NCI-H1694 (cell line): ENCODE data around the gene ITGA2B.
"Not testable (repeated sequence)": the region's sequence is repeated elsewhere in the genome, so short reads cannot be mapped to it uniquely, and the experiment has no call there.

Source experiments
- DNase-seq: peaks from one replicate; lab custom pipeline; 2025; lab: John Stamatoyannopoulos, UW

ITGA2B gene

DNA sequence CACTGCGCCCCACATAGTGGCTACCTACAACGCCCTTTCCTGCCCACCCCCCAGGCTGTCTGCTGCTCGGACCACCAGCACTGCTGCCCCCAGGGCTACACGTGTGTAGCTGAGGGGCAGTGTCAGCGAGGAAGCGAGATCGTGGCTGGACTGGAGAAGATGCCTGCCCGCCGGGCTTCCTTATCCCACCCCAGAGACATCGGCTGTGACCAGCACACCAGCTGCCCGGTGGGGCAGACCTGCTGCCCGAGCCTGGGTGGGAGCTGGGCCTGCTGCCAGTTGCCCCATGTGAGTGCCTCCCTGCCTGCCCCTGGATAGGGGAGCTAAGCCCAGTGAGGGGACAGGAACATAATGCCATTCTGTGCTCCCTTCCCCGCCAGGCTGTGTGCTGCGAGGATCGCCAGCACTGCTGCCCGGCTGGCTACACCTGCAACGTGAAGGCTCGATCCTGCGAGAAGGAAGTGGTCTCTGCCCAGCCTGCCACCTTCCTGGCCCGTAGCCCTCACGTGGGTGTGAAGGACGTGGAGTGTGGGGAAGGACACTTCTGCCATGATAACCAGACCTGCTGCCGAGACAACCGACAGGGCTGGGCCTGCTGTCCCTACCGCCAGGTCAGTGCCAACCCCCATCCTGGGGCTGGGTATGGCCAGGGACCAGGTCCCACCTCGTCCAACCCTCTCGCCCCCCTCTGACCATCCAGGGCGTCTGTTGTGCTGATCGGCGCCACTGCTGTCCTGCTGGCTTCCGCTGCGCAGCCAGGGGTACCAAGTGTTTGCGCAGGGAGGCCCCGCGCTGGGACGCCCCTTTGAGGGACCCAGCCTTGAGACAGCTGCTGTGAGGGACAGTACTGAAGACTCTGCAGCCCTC, 37.3 kb downstream of the ITGA2B start:
- DNase-seq = no peak

DNA sequence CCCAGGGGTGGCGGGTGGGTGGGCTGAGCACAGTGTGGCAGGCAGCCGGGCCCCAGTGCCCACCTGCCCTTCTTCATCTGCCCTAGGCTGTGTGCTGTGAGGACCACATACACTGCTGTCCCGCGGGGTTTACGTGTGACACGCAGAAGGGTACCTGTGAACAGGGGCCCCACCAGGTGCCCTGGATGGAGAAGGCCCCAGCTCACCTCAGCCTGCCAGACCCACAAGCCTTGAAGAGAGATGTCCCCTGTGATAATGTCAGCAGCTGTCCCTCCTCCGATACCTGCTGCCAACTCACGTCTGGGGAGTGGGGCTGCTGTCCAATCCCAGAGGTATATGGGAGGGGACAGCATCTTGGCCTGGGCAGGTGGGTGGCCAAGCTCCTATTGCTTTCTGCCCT, 38.0 kb downstream of the ITGA2B start:
- no peak for DNase-seq

DNA sequence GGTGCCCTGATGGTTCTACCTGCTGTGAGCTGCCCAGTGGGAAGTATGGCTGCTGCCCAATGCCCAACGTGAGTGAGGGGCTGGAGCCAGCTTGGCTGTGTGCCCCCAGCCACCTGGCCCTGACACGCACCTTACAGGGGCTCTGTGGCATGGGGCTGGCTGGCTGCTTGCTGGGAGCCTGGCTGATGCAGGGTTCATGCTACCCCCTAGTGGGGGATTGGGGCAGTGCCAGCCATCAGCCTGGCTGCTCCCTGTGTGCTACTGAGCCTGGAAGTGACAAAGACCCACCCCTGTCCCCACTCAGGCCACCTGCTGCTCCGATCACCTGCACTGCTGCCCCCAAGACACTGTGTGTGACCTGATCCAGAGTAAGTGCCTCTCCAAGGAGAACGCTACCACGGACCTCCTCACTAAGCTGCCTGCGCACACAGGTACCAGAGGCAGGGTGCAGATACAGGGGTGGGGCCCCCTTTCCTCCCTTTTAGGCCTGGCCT, 38.7 kb downstream of the ITGA2B start:
- DNase-seq = peak; percentile 76

DNA sequence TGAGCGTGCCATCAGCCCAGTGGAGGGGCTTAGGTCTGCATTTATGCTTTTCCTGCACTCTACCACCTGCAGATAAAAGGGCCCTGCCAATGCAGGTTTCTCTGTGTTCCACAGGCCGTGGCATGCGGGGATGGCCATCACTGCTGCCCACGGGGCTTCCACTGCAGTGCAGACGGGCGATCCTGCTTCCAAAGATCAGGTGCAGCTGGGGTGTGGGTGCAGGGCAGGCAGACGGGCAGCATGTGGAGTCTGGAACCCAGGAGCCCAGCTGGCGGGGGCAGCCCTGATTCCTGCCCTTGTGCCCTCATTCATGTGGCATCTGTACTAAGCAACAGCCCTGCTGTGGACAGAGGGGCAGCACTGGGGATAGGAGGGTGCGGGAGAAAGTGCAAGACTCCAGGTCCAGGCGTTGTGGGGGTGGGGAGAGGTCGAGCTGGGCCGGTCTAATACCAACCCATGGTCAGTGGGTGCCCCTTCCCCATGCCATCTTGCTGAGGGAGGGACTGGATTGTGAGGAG, 39.8 kb downstream of the ITGA2B start:
- DNase-seq = no peak

DNA sequence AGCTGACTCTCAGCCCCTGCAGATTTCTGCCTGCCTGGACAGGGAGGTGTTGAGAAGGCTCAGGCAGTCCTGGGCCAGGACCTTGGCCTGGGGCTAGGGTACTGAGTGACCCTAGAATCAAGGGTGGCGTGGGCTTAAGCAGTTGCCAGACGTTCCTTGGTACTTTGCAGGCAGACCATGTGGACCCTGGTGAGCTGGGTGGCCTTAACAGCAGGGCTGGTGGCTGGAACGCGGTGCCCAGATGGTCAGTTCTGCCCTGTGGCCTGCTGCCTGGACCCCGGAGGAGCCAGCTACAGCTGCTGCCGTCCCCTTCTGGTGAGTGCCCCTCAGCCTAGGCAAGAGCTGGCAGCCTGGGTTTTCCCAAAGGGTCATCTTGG, 40.5 kb downstream of the ITGA2B start:
- DNase-seq = no peak

DNA sequence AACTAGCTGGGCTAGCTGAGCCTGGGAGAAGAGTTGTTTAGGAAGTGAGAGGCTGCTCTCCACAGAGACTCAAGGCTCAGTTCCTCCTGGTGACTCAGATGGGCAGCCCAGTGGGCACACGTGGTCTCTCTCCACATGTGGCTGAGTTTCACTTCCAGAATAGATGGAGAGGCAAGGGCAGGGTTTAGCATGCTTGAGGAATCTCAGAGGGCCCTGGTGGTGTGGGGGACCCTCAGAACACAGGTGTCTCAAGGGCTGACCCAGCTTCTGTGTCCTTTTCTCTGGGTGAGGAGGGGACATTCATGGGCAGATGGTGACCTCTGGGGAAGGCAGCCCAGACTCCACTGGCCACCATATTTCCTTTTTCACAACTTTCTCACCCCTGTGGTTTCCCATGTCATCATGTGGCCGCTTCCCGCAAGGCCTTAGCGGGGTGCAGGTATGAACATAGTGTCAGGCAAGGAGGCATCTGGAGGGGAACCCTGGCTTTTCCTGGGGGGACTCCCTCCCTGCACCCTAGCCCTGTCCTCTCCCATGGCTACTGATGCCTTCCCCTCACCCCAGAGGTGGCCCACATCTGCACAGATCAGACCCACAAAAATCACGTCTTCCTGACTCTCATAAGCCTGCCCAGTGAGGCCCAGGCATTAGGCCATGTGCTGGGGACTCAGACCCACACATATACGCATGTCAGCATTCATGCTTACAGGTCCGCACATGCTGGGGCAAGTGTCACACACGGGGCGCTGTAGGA, 41.0 kb downstream of the ITGA2B start:
- DNase-seq = no peak

DNA sequence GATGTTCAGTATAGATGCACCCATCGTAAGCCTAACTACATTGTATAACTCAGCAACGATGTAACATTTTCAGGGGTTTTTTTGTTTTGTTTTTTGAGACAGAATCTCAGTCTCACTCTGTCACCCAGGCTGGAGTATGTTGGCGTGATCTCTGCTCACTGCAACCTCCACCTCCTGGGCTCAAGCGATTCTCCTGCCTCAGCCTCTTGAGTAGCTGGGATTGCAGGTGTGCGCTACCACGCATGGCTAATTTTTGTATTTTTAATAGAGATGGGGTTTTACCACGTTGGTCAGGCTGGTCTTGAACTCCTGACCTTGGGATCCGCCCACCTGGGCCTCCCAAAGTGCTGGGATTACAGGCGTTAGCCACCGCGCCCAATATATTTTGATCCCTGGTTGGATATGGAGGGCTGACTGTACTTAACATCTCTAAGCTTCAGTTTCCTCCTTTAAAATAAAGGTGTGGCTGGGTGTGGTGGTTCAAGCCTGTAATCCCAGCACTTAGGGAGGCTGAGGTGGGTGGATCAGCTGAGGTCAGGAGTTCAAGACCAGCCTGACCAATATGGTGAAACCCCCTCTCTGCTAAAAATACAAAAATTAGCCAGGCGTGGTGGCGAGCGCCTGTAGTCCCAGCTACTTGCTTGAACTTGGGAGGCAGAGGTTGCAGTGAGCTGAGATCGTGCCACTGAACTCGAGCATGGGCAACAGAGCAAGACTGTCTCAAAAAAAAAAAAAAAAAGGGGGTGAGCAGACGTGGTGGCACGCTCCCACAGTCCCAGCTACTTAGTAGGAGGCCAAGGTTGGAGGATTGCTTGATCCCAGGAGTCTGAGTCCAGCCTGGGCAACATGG, 42.0 kb downstream of the ITGA2B start:
- DNase-seq = not testable (repeated sequence)

DNA sequence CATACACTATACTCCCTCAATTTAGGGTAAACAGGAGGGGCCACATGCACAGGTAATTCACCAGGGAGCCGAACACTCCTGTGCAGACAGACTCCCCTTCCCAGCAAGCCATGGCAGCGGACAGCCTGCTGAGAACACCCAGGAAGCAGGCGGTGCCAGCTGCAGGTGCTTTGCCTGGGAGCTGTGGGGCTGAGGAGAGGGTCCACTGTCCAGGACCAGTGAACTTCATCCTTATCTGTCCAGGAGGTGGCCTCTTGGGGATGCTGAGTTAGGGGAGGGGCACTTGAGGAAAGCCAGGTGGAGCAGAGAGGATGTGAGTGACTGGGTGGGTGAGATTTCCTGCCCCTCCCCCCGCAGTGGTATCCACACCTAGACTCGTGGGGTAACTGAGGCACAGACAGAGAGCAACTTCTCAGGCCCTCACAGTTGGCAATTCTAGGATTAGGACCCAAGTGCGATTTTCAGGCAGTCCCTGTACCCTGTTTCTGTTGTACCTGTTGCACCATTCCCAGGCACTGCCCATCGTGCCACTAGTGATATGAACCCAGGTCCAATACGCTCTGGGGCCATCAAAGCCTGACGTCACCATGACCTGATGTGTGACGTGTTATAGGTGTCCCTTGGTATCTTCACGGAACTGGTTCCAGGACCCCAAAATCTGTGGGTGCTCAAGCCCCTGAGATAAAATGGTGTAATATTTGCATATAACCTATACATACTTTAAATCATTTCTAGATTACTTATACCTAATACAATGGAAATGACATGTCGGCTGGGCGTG, 43.2 kb downstream of the ITGA2B start:
- no peak for DNase-seq

DNA sequence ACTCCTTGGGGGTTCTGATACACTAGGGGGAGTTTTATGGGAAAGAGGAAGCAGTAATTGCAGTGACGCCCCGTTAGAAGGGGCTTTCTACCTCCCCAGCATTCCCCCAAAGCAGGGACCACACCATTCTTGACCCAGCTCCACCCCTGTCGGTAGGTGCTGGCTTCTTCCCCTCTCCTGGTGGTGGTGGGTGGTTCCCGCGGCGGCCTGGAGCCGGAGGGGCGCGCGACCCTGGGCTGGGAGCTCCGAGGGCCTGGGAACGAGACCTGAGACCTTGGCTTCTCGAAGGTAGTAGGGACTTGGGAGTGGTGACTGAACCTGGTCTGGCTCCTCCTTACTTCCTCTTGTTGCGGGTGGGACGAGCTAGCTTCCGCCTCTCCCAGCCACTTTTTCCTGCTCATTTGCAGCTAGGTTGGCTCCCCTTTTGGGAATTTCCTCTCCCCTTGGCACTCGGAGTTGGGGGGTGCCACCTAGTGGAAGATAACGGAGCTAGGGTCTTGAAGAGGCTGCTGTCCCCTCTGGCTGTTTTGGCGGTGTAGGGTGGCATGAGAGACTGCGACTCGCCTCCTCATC, 43.9 kb downstream of the ITGA2B start:
- peak; percentile 68 for DNase-seq

DNA sequence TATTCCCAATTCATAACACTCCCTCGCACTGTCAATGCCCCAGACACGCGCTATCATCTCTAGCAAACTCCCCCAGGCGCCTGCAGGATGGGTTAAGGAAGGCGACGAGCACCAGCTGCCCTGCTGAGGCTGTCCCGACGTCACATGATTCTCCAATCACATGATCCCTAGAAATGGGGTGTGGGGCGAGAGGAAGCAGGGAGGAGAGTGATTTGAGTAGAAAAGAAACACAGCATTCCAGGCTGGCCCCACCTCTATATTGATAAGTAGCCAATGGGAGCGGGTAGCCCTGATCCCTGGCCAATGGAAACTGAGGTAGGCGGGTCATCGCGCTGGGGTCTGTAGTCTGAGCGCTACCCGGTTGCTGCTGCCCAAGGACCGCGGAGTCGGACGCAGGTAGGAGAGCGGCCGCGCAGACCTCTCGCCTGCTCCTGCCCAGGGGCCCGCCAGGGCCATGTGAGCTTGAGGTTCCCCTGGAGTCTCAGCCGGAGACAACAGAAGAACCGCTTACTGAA, 44.5 kb downstream of the ITGA2B start, which contains the start of gene GRN:
TSS of gene GRN (plus strand) at position 364 of the 515 bp plus-strand sequence. CDS start 3,863 bp downstream, outside the sequence.
- peak; percentile 99 for DNase-seq

DNA sequence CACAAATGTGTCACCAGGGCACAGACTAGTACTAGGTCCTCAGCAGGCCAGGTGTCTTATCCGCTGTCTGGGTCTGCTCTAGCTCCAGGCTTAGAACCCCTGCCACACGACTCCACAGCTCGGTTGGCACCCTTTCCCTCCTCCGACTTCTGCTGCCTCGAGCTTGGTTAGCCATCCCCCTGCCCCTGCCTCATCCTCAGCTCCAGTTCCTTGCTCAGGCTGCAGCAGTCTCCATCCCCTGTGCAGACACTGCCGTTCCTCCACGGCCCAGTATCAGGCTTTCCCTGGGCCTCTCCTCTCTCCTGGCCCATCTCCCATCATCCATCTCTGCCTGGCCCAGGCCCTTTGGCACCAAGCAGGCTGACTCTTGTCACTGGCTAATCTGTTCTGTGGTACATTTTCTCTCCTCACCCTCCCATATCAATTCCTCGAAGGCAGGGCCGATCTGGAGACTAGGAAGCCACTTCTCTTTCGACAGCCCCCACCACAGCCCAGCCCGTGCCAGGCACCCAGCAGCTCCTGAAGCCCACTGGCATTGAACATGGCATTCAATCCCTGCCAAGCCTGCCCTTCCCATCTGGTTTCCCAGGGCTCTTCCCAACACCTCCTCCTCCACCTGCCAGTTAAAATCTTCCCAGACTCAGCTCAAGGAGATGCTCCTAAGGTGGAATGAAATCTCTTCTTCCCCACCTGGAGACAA, 45.8 kb downstream of the ITGA2B start:
- no peak for DNase-seq

DNA sequence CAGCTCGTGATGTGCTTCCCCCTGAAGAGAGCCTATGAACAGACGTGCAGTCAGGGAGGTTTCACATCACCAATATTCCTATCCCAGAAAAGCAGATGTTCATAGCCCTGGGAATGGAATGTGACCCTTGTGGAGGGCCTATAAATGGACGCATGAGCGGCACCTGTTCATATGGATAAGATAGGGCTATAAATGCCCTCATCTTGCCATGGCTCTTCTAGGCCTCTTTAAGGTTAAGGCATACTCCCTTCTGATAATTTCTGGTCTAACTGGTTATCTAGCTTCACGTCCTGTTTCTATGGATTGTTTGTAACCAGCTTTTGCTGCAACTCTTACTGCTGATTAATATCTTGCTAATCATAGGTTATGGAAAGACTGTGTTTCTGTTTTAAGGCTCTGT, 48.9 kb downstream of the ITGA2B start:
- not testable (repeated sequence) for DNase-seq

DNA sequence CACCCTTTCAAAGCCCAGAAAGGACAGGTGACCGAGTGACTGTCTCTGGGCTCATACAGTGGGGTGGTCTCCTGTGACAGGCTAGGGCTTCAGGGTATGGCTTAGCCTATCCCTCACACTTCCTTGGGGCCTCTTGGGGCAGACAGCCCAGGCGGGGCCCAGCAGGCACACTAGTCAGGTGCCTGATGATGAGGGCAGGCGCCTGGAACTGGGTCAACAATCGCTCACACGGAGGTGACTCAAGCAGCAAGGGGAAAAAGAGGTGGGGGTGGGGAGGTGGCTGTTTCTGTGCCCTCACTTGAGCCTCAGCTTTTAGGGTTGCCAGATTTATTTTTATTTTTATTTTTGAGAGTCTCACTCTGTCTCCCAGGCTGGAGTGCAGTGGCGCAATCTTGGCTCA, 50.7 kb downstream of the ITGA2B start:
- DNase-seq = no peak

DNA sequence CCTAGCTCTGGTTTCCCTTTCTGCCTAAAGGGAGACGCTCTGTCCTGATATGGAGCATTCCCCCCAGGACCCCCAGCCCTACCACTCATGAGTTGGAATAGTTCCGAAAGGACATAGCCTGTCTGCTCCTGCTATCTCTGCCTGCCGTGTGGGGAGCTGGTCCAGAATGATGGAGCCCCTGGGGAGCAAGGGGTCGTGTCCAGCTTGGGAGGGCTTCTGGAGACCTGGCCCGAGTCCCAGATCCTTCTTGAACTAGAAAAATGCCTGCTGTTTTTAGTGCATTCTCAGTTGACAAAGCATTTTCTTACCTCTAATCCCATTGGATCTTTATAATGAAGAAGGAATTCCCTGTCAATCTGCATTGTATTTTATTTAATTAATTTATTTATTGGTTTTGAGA, 53.5 kb downstream of the ITGA2B start:
- no peak for DNase-seq

DNA sequence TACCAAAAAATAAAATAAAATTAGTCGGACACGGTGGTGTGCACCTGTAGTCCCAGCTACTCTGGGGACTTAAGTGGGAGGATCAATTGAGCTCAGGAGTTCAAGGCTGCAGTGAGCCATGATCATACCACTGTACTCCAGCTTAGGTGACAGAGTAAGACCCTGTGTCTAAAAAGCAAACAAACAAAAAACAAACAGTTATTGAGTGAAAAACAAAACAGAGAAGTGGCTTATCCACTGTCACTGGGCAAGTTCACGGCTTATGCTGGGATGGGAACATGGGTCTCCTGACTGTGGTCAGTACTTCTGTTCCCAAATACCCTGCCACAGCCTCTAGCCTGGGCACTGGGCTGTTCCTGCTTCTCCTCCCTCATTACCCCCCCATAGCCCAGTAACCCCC, 53.9 kb downstream of the ITGA2B start:
- no peak for DNase-seq

DNA sequence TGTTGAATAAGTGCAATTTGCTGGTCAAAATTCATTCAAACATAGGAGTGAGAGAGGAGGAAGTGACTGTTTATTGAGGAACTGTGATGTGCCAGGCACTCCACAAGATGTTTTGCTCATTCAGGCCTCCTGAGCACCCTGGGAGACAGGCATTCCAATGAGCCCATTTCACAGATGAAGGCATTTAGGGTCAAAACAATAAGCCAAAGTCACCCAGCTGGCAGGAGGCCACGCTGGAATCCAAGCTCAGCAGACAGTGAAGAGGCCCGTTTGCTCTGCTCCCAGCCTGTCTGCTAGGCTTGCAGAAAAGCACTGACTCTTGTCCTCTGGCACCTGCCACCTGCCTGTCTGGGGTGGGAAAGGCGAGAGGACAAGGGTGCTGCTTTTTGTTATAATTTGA, 54.7 kb downstream of the ITGA2B start:
- no peak for DNase-seq

DNA sequence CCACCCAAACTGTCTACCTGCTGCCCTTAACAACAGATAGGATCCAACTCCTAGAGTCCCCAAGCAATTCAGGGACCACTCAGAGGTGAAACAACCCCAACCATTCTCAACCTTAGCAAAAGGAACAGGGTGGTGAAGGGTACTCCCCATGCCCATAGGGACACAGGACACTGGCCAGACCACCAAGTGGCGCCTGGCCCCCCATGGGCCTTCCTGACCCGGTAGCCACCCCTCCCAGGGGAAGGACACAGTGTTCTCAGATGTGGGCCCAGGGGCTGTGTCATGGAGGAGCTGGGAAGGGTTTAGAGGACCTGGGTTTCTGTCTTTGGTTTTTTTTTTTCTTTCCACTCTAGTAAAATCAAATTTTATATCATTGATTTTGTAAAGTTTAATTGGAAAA, 55.1 kb downstream of the ITGA2B start:
- DNase-seq = no peak

DNA sequence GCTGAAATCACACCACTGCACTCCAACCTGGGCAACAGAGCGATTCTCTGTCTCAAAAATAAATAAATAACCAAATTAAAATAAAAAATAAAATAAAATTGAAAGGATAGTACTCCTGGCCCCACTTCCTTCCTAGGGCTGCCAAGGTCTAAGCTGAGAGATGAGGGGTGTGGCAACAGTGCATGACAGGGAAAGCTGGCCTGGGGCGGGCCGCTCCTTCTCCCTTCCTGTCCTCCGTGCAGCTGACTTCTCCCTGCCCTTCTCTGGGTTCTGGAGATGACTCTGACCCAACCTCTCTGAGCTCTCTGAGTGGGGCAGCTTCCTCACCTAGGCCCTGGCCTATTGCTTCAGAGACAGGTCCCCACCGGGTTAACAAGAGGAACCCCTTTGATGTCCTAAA, 56.1 kb downstream of the ITGA2B start:
- DNase-seq = no peak

DNA sequence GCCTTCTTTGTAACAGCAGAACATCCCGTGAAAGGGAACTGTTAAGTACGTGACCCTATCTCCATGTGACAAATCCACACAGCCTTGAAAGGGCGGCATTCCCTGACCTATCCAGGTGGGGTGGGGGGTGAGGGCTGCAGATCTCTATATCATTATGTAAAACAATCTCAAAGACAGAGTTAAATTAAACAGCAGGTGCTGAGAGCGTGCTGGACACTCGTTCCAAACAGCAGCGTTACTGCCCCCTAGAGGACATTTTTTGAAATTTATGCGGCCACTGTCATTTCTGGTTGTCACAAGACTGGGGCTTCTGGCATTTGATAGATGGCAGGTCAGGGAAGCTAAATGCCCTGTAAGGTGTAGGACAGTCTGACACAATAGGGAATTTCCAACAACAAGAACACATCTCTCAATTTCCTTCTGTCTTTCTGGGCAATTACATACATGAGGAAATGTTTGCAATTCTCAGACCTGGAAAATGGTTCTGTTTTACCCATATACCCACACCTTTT, 58.1 kb downstream of the ITGA2B start:
- DNase-seq = peak; percentile 89

DNA sequence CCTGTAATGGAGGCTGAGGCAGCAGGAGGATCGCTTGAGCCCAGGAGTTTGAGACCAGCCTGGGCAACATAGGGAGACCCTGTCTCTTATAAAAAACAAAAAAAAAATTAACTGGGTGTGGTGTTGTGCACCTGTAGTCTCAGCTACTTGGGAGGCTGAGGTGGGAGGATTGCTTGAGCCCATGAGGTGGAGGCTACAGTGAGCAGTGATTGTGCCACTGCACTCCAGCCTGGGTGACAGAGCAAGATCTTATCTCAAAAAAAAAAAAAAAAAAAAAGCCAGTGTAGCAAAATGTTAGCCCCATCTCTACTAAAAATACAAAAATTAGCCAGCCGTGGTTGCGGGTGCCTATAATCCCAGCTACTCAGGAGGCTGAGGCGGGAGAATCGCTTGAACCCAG, 59.2 kb downstream of the ITGA2B start:
- not testable (repeated sequence) for DNase-seq
